ENCODE results near the gene DDI2. TPM values are rescaled to one million over a fixed set of nuclear protein-coding genes. Genes with fewer than 3 reads are reported as not detected.

DDI2 gene
- total and polyA plus RNA-seq, 9 of the 15 experiments (the other 6 are each of a cell fraction or from before 2014, with no cell fraction given) = 6.5 to 48.4 (median 21.2) TPM

GRCh38 chr1:15676688-15677661, 59.7 kb downstream of the DDI2 start (continued):
- TF ChIP-seq TSC22D4 (tag; IDR thresholded peaks at IDR 0.05) (no peak), CBX3 (IDR thresholded peaks at IDR 0.05; ENCODE audit: borderline replicate concordance in 1 of 2, low read length in 2 of 2) (peak in 1 of 2 experiments; percentile 92; a peak in 2 of 3 replicates), RFX7 (CRISPR knock-in tag; IDR thresholded peaks at IDR 0.05) (no peak), NFIC (IDR thresholded peaks at IDR 0.05) (peak; percentile 67; the same call in 1 of the 2 replicates), HOXB6 (CRISPR knock-in tag; IDR thresholded peaks at IDR 0.05; ENCODE audit: borderline replicate concordance) (no peak), MTA2 (IDR thresholded peaks at IDR 0.05; ENCODE audit: low read depth) (peak; percentile 66; the same call in 1 of the 2 replicates), LARP7 (IDR thresholded peaks at IDR 0.05) (no peak), NUFIP1 (IDR thresholded peaks at IDR 0.05; ENCODE audit: partially characterized antibody) (no peak), NR0B1 (IDR thresholded peaks at IDR 0.05; ENCODE audit: partially characterized antibody) (no peak), HSF4 (CRISPR knock-in tag; IDR thresholded peaks at IDR 0.05; ENCODE audit: borderline replicate concordance) (no peak), SIN3A (IDR thresholded peaks at IDR 0.05; ENCODE audit: borderline replicate concordance in 2 of 2, control insufficient read depth in 1 of 2, low read depth in 2 of 2, low read length in 2 of 2) (no peak), BRCA1 (IDR thresholded peaks at IDR 0.05) (no peak), BRCA1 (CRISPR knock-in tag; IDR thresholded peaks at IDR 0.05) (no peak), OTX1 (CRISPR knock-in tag; IDR thresholded peaks at IDR 0.05) (no peak), E2F8 (IDR thresholded peaks at IDR 0.05; ENCODE audit: low read depth, partially characterized antibody) (no peak), ZNF766 (CRISPR knock-in tag; conservative IDR thresholded peaks at IDR 0.05) (no peak), ZNF197 (CRISPR knock-in tag; IDR thresholded peaks at IDR 0.05; ENCODE audit: low read depth) (no peak), CBX1 (IDR thresholded peaks at IDR 0.05; ENCODE audit: low read depth) (0 out of 2 replicates have a peak, but pooled peaks have one; percentile 62), SMARCA5 (IDR thresholded peaks at IDR 0.05) (0 out of 2 replicates have a peak, but pooled peaks have one; percentile 22), BRF1 (IDR thresholded peaks at IDR 0.05; ENCODE audit: borderline replicate concordance, extremely low read depth, insufficient read length) (no peak), SP1 (CRISPR knock-in tag; IDR thresholded peaks at IDR 0.05) (peak; percentile 61; the same call in 1 of the 2 replicates), DACH1 (IDR thresholded peaks at IDR 0.05; ENCODE audit: partially characterized antibody) (no peak), TCF3 (CRISPR knock-in tag; IDR thresholded peaks at IDR 0.05) (peak; percentile 82), BDP1 (IDR thresholded peaks at IDR 0.05; ENCODE audit: insufficient read depth, insufficient read length) (no peak), ETV1 (tag; conservative IDR thresholded peaks at IDR 0.05; ENCODE audit: low read depth) (no peak)
